RWPE1 (cell line): ENCODE measurements around the gene S100A8.
"Not testable (repeated sequence)": the region's sequence is repeated elsewhere in the genome, so short reads cannot be mapped to it uniquely, and the experiment has no call there.

Experiments
- CTCF ChIA-PET: fragments of 350-600 bp; sonication (Branson Sonifier 250); formaldehyde crosslinking; extraction: SDS; loops from one replicate; lab custom pipeline; 2021; lab: Yijun Ruan, JAX
- POLR2A ChIA-PET: fragments of 400-600 bp; formaldehyde crosslinking; extraction: SDS; loops from one replicate; lab custom pipeline; 2020; ENCODE audit warnings: antibody characterized with exemption; ENCODE audit not compliant: low non-redundant PET; lab: Yijun Ruan, JAX
- DNase-seq: peaks from one replicate; pipeline ENCODE4 v3.0.0; 2012; ENCODE audit warnings: low spot score
- H3K27ac ChIP-seq: fragments of 450-650 bp; 2 replicates; pipeline ENCODE4 v1.5.1; 2017
- TF ChIP-seq, protein P1 (sequence below): fragments of 450-650 bp; conservative IDR thresholded peaks from 2 replicates; pipeline ENCODE4 v1.5.1; 2017; ENCODE audit warnings: low read depth, mild to moderate bottlenecking

The S100A8 gene

DNA sequence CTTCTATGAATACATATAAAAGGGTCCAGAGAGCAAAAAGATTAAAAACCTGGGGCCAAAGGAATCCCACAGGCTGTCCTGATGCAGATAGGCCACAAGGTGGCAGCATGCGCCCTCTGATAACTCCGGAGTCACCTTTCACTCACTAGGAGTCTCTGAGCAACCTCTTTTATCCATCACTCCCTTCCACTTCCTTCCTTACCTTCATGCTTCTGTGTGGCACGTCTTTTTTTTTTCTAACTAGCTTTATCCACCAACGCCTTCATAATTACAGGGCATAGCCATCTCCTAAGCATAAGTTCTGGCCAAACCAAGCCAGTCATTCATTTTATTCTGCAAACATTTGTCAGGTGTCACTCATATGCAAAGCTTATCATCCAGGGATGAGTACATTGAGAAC lies 38.4 kb downstream of the S100A8 start:
- no peak overlapping the region for H3K27ac ChIP-seq
- TF ChIP-seq, protein P1, sequence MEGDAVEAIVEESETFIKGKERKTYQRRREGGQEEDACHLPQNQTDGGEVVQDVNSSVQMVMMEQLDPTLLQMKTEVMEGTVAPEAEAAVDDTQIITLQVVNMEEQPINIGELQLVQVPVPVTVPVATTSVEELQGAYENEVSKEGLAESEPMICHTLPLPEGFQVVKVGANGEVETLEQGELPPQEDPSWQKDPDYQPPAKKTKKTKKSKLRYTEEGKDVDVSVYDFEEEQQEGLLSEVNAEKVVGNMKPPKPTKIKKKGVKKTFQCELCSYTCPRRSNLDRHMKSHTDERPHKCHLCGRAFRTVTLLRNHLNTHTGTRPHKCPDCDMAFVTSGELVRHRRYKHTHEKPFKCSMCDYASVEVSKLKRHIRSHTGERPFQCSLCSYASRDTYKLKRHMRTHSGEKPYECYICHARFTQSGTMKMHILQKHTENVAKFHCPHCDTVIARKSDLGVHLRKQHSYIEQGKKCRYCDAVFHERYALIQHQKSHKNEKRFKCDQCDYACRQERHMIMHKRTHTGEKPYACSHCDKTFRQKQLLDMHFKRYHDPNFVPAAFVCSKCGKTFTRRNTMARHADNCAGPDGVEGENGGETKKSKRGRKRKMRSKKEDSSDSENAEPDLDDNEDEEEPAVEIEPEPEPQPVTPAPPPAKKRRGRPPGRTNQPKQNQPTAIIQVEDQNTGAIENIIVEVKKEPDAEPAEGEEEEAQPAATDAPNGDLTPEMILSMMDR, result peak; percentile 88
- peak; percentile 75 for DNase-seq
- ChIA-PET POLR2A (interaction anchor here (0.5 kb wide), 1 partner anchor 9 kb away, joined by 6 read pairs; no protein-coding TSS in a partner anchor), CTCF (interaction anchor here (0.6 to 7.6 kb wide), 18 partner anchors 23 to 421 kb away, joined by 3 to 143 read pairs (median 3); partner anchors contain the start of genes PGLYRP3 and S100A12)

DNA sequence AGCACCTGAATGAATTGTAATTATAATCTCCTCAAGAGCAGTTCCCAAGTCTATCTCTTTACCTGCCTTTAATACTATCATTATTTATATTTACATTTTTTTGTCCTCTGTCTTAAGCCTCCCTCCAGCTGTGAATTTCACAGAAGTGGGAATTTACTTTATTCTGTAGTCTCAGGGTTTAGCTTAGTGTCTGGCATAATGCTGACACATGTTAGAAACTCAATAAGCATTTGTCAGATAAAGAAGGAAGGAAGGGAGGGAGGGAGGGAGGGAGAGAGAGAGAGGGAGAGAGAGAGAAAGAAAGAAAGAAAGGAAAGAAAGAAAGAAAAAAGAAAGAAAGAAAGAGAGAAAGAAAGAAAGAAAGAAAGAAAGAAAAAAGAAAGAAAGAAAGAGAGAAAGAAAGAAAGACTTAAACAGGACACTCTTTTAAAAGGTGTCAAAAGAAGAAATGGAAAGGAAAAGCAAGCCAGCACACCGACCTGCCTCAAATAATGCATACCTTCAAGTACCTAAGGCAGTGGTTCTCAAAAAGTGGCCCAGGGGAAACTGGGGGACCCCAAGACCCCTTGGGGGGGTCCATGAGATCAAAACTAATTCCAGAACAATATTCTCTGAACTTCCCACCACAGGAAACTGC lies 40.4 kb downstream of the S100A8 start:
- TF ChIP-seq, protein P1, result no peak
- DNase-seq, result no peak
- POLR2A ChIA-PET, result no interaction called here

DNA sequence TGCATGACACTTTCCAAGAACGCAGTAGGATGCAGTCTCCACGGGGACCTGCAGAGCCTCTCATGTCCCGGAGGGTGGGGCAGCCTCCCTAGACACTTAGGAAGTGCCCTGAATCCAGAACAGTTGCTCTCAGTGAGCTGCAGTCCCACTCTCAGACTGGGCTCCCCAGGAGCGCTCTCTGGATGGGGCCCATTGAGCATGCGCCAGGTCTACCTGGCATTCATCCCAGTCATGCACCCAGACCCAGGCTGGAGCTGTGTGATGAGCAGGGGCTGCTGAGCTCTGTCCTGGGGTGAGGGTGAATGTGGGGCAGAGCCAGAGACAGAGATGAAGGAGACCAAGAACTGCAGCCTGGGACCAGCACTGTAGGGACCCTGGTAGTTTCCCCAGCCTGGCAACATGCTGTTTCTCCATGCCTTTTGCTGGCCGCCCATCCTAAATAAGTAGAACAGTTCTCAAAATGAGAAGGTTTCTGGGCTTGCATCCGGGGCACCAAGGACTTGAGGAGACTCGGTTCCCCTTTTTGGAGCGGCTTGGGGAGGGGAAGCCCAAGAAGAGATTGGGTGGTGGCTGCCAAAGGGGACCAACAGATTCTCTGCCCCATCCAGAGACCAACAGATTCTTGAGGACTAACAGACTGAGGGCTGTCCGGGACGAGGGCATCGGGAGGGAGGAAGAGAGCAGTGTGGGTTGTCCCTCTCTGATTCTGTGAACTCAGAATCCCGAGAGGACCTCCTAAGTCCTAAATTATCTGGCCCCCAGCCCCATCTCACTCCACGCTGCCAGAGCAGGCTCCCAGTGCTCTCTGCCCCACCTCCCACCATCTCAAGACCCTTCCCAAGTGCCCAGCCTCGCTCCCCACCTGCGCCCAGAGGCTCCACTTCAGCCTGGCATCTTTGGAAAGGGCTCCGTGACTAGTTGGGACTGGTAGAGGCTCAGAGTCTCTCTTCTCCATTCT lies 41.2 kb downstream of the S100A8 start:
- ChIA-PET POLR2A (no interaction called here), CTCF (interaction anchor here (0.6 to 1.7 kb wide), 3 partner anchors 145 to 396 kb away, joined by 3 to 8 read pairs (median 3); no protein-coding TSS in a partner anchor)
- H3K27ac ChIP-seq, result no peak overlapping the region
- TF ChIP-seq, protein P1, result no peak
- no peak for DNase-seq

More for the DNA sequence above, 40.4 kb downstream of the S100A8 start:
- H3K27ac ChIP-seq, result no peak overlapping the region
- CTCF ChIA-PET, result interaction anchor here (0.6 kb wide), 1 partner anchor 160 kb away, joined by 3 read pairs; no protein-coding TSS in a partner anchor

DNA sequence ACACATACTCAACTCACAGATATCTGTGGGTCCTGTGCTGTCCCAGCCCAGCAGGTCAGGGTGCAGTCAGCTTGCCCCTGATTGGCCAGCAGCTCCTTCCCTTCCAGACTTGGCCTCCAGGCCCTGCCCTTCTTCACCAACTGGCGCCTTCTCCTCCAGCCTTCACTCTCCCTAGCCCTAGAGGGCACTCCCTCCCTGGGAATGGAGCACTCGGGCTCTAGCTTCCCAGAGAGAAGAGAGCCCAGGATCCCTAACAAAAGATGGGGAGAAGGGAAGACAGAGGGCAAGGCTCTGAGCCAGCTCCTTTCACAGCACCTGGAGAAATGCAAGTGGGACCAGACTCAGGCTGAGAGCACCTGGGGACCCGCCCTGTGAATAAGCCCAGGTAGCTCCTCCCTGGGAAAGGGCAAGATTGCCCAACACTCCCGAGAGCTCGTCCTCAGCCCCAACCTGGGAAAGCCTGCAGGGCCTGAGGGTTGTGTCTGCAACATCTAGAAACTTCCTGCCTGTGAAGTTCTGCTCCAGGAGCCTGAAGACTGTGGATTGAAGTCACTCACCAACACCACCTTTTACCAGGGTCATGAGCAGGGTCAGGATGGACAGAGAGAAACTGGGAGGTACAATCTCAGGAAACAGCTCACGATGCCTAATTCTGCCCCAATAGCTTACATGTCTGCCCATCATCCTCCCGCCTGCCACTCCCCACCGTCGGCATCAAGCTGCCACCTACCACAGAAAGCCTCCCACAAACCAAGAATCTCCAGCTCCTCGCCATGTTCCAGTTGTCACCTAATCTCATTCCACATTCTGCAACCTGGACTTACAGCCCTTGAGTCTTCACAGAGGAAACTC lies 42.1 kb downstream of the S100A8 start, which contains the start of gene PGLYRP4:
Gene PGLYRP4 (minus strand): TSS at position 331 of the 852 bp plus-strand sequence. CDS start 909 bp downstream, outside the sequence.
- DNase-seq, result no peak
- H3K27ac ChIP-seq, result no peak within 1 kb of the TSS
- CTCF ChIA-PET, result interaction anchor here (0.6 to 1.7 kb wide), 4 partner anchors 27 to 395 kb away, joined by 3 to 8 read pairs (median 3); partner anchors contain the start of gene S100A12
- POLR2A ChIA-PET, result interaction anchor here (0.6 to 0.9 kb wide), 2 partner anchors 9 to 214 kb away, joined by 3 to 5 read pairs; partner anchors contain the start of gene S100A9
- TF ChIP-seq, protein P1, result no peak

DNA sequence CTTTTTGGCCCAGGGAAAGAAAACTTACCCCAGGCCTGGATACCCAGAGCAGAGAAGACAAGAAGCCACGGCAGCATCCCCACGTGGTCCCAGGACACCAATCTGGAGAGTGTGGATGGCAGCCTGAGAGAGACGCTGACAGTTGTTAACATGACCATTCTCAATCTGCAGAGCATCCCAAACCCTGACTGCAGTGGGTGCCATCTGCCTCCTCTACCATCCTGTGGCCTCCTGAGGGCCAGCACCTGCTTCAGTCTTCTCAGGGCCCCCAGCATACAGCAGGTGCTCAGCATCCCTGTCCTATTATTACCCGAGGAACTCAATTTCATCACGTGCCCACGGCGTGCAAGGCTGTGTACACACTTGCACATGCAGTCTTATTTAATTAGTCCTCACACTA lies 43.0 kb downstream of the S100A8 start:
- no peak for DNase-seq
- POLR2A ChIA-PET, result interaction anchor here (0.9 kb wide), 1 partner anchor 10 kb away, joined by 3 read pairs; the partner anchor contains the start of gene S100A9
- TF ChIP-seq, protein P1, result no peak
- no peak overlapping the region for H3K27ac ChIP-seq
- CTCF ChIA-PET, result interaction anchor here (0.8 to 1.7 kb wide), 2 partner anchors 147 to 163 kb away, joined by 3 to 8 read pairs; no protein-coding TSS in a partner anchor

DNA sequence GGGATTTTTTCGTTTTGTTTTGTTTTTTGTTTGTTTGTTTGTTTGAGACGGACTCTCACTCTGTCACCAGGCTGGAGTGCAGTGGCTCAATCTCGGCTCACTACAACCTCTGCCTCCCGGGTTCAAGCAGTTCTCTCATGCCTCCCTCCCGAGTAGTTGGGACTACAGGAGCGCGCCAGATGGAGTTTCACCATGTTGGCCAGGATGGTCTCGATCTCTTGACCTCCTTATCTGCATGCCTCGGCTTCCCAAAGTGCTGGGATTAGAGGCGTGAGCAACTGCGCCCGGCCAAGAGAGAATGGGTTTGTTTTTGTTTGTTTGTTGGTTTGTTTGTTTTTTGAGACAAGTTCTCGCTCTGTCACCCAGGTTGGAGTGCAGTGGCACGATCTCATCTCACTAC lies 43.8 kb downstream of the S100A8 start:
- CTCF ChIA-PET, DNase-seq, H3K27ac ChIP-seq, POLR2A ChIA-PET: not testable (repeated sequence)
